DMS53 (cell line): ENCODE results near the gene SOWAHA.
"Not testable (repeated sequence)": the region's sequence is repeated elsewhere in the genome, so short reads cannot be mapped to it uniquely, and the experiment has no call there.

Experiments
- DNase-seq: peaks from one replicate; lab custom pipeline; 2025; lab: John Stamatoyannopoulos, UW

SOWAHA gene

GRCh38 chr5:132778129-132778528 lies 35.0 kb upstream of the SOWAHA start:
- no peak for DNase-seq

GRCh38 chr5:132778856-132779255 lies 34.2 kb upstream of the SOWAHA start:
- DNase-seq = no peak

GRCh38 chr5:132779961-132780360 lies 33.1 kb upstream of the SOWAHA start:
- no peak for DNase-seq

GRCh38 chr5:132780577-132780976 lies 32.5 kb upstream of the SOWAHA start:
- DNase-seq = no peak

GRCh38 chr5:132781029-132781428 lies 32.1 kb upstream of the SOWAHA start:
- no peak for DNase-seq

- no peak for DNase-seq
These were observed 31.0 kb upstream of the SOWAHA start for GRCh38 chr5:132782101-132782500.

GRCh38 chr5:132785365-132785764 lies 27.7 kb upstream of the SOWAHA start:
- no peak for DNase-seq

GRCh38 chr5:132785864-132786263 lies 27.2 kb upstream of the SOWAHA start:
- DNase-seq = no peak

- no peak for DNase-seq
These were observed 26.0 kb upstream of the SOWAHA start for GRCh38 chr5:132787076-132787475.

- DNase-seq = no peak
These were observed 24.6 kb upstream of the SOWAHA start for GRCh38 chr5:132788508-132788907.

- no peak for DNase-seq
These were observed 23.9 kb upstream of the SOWAHA start for GRCh38 chr5:132788990-132789886.

GRCh38 chr5:132790201-132790865 lies 22.8 kb upstream of the SOWAHA start:
- no peak for DNase-seq

- no peak for DNase-seq
These were observed 22.1 kb upstream of the SOWAHA start for GRCh38 chr5:132791026-132791425.

- DNase-seq = no peak
These were observed 15.5 kb upstream of the SOWAHA start for GRCh38 chr5:132797651-132798050.

GRCh38 chr5:132799392-132799791 lies 13.7 kb upstream of the SOWAHA start:
- DNase-seq = no peak

- no peak for DNase-seq
These were observed 12.6 kb upstream of the SOWAHA start for GRCh38 chr5:132800545-132800944.

- DNase-seq = peak; percentile 18
These were observed 10.9 kb upstream of the SOWAHA start for GRCh38 chr5:132802044-132802684.

GRCh38 chr5:132802685-132803066 lies 10.4 kb upstream of the SOWAHA start:
- DNase-seq = not testable (repeated sequence)

- DNase-seq = not testable (repeated sequence)
These were observed 8.9 kb upstream of the SOWAHA start for GRCh38 chr5:132804219-132804618.

- DNase-seq = not testable (repeated sequence)
These were observed 7.2 kb upstream of the SOWAHA start for GRCh38 chr5:132805872-132806271.

- DNase-seq = not testable (repeated sequence)
These were observed 6.3 kb upstream of the SOWAHA start for GRCh38 chr5:132806804-132807162.

GRCh38 chr5:132807163-132807838 lies 5.8 kb upstream of the SOWAHA start:
- DNase-seq = peak; percentile 78
